Embryonic facial prominence (tissue), 1 donor: ENCODE results near the gene APP.
"Not testable (repeated sequence)": the region's sequence is repeated elsewhere in the genome, so short reads cannot be mapped to it uniquely, and the experiment has no call there.

Source experiments
- DNase-seq: peaks from one replicate; pipeline ENCODE4 v3.0.0-alpha.2; 2016; ENCODE audit errors: extremely low spot score

The APP gene

DNA sequence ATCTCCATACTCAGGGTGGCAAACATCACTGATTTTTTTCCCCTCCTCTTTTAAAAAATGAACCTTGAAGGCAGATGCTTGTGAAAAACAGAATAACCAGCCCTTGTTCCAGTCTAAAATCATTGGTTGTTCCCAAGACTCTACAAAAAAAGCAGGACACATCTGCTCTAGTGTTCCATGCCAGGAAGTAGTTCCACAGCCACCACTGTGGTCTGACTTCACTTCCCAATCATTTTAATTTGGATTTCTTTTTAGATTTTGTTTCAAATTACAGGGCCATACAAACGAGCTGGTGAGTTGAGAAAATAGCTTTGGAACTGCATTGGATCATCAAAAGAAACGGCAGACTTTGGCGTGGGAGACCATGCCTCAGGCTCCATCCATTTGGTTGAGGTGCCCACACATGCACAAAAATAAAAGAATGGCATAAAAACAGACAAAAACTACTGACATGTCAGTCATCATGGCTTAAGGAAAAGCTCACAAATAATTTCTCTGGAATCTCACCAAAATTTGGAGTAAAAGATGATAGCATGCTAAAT is 225.8 kb downstream of the APP start:
- DNase-seq: no peak

DNA sequence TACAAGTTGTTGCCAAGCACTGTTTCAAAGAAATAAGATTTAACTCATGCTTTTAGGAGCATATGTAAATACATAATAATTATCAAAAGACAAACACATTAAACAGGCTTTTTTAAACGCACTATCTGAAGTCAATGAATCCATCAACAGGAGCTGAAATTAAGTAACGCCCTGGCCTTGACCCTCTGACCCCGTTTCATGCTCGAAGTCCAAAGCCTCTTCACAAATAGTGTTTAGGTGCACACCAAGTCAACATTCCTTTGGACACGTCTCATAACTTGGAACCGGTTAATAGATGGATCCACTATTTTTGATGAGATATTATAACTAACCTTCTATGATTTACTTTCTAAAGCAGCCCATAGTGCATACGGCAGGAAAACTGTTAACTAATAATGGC is 226.5 kb downstream of the APP start:
- no peak for DNase-seq

DNA sequence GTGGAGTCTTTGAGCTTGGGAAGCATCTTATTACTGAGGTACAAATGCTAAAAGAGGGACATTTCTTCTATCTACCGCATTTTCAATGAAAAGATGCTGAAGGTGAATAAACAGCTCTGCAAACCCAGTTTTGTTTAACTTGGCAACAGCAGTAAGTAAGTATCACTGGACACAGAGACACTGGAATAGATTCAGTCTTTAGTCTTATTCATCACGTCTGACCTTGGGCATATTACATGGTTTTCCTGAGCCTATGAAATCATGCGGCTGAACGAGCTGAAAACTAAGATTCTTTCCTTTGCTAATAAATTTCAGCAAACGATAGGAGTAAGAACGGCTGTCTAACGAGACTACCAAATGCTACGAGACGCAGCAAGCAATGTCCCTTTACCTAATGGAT is 228.4 kb downstream of the APP start:
- no peak for DNase-seq

DNA sequence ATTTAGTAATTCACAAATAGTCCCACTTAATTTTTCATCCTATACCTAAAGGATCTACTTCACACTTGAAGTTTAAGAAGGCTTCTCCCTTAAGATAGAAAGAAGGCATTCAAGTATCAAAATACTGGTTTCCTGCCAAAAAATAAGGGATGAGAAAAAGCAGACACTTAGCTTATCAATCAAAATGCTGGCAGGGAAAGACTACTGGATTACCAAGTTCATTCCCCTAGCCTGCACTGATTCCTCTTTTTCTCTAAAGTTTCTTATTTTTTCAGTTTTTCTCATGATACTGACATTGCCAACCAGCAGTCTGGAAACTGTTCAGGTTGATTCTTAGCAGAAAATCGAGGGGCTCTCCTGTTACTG is 231.2 kb downstream of the APP start:
- DNase-seq: no peak

DNA sequence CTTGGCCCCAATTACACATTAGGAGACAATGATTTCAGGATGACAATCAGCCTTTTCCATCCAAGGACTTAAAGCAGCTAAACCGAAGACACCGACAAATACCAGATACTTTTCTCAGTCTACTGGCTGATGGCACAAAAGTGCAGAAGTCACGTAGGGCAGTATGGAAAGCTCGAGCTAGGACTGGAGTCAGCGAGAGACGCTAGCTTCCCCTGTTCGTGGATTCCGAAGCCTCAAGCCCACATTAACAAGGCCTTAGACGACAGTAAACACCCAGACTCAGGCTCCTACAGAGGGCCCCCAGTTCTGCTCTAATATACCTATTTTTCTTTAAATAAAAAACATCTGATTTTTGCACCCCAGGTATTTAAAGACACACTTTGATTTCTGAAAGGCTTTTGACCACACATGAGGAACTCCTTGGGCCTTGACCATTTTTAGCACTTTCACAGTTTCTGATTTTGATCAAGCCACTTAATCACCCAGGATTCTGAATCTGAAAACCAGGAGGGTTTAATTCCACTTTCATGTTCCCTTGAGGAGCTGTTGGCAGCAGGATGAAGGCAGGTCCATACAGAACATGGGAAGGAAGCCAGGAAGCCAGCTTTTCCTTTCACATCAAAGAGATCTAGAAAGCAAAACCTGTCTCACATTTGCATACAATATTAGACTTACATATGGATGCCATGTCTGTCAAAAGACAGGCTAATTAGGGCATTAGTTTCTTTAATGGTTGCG is 231.7 kb downstream of the APP start:
- DNase-seq: peak; percentile 25

DNA sequence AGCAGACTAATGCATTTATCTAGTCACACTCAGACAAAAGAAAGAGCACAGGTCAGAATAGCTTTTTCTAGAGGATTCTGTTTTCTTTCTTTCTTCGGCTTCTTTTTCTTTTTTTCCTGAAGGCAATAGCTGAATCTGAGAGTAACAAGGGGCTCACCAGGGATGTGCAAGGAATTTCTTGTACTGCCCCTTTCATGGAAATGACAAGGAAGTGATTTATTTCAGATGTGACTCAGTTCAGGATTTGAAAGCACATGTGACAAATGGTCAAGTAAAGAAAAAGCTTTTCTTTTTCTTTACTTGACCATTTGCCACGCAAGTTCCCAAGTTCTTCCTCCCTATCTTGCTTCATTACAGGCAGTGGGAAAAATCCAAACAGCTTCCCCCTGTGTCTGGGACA is 233.8 kb downstream of the APP start:
- no peak for DNase-seq

DNA sequence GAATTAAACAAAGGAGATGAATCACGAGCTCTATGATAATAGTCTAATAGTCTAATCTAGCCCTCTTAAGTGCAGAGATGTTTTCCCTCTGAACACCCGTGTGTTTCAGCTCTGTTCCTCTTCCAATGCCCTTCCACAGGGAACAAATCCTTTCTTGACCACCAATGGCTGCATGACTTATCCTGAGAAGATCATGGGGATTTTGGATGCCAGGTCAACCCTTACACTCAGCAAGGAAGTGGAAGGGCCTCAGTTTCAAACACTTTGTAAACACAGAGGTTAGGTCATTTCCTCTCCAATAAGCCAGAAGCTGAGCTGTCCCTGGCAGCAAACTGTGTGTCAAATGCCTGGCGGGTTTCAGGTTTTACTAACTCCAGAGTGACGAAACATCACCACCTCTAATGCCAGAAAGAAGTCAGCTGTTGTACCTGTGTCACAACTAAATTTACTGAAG is 235.8 kb downstream of the APP start:
- no peak for DNase-seq

DNA sequence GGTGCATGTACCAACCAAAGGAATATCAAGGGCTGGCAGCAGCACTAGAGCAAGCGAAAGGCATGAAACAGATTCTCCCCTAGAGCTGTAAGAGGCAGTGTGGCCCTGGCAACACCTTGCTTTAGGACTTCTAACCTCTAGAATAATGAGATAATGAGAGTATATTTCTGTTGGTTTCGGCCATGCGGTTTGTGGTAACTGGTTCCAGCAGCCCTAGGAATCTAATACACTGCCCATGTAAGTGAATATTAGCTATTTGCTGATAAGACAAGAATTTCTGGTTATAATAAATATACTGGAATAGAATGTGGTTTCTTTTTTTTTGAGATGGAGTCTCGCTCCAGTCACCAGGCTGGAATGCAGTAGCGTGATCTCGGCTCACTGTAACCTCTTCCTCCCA is 236.4 kb downstream of the APP start:
- DNase-seq: no peak

DNA sequence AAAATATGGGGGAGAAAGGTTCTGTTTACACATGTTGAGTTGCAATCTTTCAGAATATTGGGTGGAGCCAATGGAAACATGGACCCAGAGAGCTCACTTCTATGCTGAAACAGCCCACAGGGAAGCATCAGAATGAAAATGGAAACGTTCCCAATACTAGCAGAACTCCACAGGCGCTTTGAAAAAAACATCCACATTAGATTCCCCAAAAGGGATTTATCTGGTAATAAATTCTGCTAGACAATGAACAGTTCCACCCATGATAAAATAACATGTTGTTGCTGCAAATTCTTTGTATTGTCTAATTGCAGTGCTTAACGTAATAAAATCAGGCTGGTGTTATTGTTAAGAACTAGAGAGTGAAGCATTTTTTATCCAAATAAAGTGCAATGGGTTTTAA is 238.8 kb downstream of the APP start:
- no peak for DNase-seq

DNA sequence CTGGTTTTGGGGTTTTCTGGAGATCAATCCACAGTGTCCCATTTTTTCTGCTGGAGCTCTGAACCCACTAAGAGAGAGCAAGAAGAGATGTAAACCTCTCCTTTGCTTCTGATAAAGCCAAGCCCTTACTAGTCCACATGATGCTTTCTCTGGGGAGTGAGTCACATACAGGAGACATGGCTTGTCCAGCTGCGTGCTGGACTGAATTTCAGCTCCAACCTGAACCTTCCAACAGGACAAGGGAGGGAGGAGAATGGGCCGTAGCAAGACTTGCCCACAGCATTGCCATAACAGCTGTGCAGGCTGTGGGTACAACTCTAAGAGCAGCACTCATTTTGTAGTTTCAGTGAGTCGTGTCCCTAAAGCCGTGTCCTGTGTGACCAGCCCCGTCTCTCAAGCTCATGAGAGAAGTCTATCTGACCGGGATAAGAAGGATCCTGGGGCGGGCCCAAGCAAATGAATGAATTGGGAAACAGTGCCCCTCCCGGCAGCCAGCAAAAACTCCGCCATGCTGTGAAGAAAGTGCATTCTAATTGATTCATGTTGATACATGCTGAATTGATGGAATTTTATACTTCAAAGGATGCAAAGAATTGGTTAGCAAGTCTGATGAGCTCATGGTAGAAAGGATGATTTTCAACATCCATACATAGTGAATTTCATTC is 240.6 kb downstream of the APP start:
- DNase-seq: no peak

DNA sequence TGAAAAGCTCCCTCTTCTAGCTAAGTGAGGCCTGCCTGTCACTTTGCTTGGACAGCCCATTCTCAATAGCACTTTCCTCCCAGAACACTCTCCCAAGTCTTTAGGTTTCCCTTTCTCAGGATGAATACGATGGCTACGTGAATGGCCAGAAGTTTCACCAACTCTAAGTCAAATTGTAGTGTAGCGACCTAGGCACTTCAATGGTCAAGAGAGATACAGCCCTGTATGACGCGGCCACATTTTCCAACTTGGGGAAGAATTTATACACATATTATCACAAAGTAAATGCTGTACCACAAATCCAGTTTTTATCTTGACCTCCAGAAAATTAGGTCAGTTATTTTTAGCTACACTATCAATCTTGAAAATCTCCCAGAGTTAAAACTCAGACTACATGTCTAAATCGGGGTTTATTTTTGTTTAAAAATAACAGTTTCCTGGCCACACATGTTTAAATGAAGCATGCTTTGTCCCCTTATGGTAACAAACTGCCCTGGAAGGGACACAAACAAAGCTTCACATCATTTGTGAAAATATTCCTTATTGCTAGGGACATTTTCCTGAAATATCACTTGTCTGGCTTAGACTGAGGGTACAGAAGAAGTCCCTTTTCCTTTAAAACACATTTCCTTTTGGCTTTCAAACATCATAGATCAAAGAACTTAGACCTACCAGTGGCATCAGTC is 243.2 kb downstream of the APP start:
- no peak for DNase-seq

DNA sequence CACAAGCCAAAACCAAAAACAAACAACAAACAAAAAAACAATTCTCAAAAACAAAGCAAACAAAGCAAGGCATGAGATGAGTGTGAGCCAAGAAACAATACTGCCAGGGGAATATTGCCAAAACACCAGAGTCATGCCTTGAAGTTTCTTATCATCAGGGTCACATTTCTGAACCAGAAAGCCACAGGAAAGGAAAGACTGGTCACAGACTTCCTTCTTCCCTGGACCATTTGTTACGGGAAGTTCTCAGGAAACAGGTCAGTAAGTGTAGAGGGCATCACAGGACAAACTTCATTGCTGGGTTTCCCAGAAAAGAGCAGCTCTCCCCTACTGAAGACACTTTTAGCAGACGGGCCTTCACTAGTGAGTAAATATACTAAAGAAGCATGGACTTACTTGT is 244.6 kb downstream of the APP start:
- DNase-seq: no peak

DNA sequence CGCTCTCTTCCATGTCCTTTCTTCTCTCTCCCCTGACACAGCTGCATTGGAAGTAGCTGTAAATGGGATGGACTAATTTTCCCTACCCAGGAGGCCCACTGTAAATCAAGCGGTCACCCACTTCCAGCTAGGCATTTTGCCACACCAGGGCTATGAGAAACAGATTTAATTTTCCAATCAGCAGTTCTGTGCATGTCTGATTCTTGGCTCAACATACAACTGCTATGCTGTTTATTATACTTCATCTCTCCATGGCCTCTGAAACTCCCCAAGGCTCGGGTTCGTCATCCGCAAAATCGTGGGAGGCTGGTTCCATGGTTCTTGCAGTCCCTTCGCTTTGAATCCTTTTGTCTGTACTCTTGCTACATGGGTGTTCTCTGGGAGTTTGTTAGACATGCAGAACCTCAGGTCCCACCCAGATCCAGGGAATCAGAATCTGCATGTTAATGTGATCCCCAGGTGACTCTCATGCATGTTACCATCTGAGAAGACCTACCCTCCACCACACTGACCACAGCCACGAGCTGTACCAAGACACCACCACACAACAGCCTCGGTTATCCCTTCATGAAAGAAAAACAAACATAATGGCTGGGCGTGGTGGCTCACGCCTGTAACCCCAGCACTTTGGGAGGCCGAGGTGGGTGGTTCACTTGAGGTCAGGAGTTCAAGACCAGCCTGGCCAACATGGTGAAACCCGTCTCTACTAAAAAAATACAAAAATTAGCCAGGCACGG is 245.3 kb downstream of the APP start:
- DNase-seq: no peak

DNA sequence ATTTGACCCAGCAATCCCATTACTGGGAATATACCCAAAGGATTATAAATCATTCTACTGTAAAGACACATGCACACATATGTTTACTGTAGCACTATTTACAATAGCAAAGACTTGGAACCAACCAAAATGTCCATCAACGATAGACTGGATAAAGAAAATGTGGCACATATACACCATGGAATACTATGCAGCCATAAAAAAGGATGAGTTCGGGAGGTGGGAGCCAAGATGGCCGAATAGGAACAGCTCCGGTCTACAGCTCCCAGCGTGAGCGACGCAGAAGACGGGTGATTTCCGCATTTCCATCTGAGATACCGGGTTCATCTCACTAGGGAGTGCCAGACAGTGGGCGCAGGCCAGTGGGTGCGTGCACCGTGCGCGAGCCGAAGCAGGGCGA is 252.4 kb downstream of the APP start:
- DNase-seq: not testable (repeated sequence)

DNA sequence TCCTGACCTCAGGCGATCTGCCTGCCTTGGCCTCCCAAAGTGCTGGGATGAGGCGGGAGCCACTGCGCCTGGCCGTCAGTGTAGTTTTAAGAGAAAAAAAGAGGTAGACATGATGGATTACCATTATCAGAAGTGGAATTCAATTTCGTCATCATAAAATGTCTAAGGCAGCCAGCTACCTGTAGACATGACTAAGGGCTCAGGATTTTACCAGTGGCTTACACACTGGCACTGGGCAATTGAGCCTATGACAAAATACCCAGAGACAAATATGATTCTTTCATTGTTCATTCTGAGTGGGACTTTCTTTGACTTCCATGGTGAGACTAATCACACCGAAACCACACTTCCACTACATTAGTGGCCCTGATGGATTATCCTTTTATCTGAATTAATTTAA is 254.3 kb downstream of the APP start:
- DNase-seq: no peak

DNA sequence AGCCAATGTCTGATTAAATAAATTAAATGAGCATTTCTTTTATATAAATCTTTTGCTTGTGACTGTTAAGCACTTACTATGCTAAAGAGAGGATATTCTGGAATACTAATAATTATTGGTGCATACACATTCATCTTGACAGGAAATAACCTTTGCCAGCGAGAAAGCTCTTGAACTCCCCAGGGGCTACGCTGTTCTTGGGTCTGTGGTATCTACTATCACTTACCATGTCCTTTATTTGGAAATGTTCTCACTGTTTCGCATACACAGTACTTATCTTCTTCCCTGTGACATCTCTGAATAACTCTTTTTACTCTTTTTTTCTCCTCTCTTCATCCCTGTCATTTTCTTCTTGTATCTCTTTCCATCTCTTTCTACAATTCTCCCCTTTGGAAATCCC is 257.1 kb downstream of the APP start:
- DNase-seq: no peak

DNA sequence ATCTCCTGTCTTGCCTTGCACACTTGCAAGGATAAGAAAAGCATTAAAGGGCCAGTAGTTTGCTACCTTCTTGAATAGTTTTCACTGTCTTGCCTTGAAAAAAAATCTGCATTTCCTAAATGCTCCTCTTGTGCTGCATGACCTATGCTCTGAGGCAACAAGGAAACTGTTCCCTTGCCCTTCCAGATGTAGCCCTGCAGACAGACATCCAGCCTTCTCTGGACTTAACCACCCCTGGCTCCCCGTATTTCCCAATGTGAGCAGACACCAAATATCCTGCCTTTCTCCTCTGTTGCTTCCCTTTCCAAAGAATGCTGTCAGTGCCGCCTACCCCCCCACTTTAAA is 258.2 kb downstream of the APP start:
- DNase-seq: no peak

DNA sequence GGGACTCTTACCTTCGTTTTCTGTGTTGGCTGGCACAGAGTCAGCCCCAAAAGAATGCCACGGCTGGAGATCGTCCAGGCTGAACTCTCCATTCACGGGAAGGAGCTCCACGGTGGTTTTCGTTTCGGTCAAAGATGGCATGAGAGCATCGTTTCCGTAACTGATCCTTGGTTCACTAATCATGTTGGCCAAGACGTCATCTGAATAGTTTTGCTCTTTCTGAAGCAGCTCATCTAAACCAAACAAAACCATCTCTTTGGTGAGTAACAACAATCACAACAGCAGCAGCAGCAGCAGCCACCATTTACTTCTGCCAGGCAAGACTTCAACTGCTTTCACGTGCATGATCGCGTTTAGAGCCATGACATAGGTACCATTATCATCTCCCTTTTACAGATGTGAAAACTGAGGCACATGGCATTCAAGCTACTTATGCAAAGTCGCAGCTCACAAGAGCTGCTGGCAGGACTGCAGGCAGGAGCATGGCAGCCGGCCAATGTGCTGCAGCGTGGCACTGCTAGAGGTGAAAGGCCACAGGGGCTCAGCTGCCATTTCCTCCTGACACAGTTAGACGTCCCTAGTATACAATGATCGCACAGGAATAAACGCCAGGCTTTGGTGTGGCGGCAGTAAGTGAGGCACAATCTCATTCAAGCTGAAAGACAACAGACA is 258.7 kb downstream of the APP start:
- DNase-seq: no peak

DNA sequence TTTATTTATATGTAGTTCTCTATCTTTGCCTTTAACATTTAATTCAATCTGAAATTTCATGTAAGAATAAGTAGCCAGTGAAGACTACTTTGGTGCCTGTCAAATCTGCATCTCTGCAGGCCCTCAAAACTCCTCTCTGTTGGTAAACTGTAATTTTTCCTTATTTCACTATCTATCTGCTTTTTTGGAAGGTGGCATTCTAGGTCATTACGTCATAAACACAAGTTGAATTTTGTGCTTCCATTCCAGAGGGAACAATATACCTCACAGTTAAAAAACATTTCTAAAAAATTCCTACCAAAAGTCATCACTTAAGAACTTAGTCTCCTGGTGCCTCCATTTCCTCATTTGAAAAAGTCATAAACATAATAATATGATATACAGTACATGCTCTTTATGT is 259.8 kb downstream of the APP start:
- DNase-seq: no peak

DNA sequence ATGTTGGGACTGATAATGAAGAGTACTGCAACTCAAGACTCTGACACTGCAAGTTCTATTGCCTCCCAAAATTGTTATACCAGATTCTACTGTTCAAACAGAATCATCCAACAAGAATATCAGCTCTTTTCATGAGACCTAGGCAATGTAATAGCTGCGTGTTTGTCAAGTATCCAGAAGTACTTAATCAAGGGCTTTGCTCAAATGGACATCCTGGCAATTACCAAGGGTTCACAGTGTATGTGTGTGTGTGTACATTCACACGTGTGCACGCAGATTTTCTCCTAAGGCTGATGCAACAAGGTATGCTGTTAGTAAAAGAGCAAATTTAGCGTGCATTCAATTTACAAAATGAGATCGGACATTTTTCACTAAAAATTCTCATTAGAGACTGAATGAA is 261.2 kb downstream of the APP start:
- no peak for DNase-seq

DNA sequence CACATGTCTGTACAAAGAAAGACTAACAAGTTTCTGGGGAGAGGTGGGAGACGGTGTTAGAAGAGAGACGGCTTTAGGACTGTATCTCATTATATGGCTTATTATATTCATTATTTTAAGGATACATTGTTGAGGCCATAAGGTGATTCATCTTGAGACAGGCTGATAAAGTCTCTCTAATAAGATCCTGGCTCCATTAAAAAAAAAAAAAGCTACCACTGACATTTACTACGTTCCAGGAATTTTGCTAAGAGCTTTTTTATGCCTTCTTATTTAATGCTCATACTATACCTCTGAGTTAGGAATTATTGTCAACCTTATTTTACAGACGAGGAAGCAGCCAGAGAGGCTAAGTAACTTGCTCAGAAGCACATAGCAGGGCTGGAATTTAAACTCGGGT is 262.1 kb downstream of the APP start:
- no peak for DNase-seq
